GM23338 (cell line): ENCODE results near the gene OR6B3.

Experiments used
- CREB1 ChIP-seq: fragments of 250-450 bp; sonication (Bioruptor Pico); IDR thresholded peaks from 2 replicates; pipeline ENCODE4 v1.5.0; 2020; ENCODE audit warnings: low read depth, mild to moderate bottlenecking, moderate library complexity
- EZH2 ChIP-seq: fragments of 200-600 bp; sonication (generic); IDR thresholded peaks from one replicate; pipeline ENCODE4 v1.8.0; 2017; ENCODE audit warnings: antibody characterized with exemption, mild to moderate bottlenecking, low read depth; ENCODE audit not compliant: unreplicated experiment
- EZH2phosphoT487 ChIP-seq: fragments of 200-600 bp; sonication (generic); IDR thresholded peaks from one replicate; pipeline ENCODE4 v1.8.1; 2018; ENCODE audit warnings: antibody characterized with exemption; ENCODE audit not compliant: unreplicated experiment
- POLR2AphosphoS5 ChIP-seq: IDR thresholded peaks from 2 replicates; pipeline ENCODE4 v1.6.1; 2016; ENCODE audit warnings: antibody characterized with exemption, low read depth
- ZNF114 ChIP-seq: fragments of 250-450 bp; sonication (Bioruptor Pico); IDR thresholded peaks from 2 replicates; pipeline ENCODE4 v1.5.0; 2020; ENCODE audit warnings: mild to moderate bottlenecking, moderate library complexity
- TF ChIP-seq, protein P1 (sequence below), 2 experiments: fragments of 200-600 bp in 1 of 2; sonication (generic) in 1 of 2; conservative IDR thresholded peaks; 2 replicates each; pipeline versions ENCODE4 v1.5.1 to v1.6.1; 2016 to 2017; ENCODE audit warnings: antibody characterized with exemption in 2 of 2, low read depth in 2 of 2, mild to moderate bottlenecking in 2 of 2, moderate library complexity in 1 of 2

DNA sequence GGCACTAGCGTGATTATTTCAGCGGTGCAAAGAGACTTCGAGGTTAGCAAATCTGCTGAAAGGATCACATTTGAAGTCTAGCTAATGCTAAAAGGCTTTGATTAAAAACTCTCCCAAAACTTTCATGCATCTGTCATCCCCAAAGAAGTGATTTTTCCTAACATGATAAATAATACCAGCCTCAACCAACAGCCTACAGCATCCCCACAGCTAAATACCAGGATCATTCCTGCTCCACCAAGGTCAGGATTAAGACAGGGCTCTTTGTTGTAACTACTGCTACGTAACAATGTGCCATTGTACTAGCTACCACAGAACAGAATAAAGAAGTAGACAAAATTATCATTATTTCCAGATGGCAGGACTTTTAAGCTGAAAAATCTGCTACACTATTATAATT lies 1.6 kb downstream of the OR6B3 start:
- TF ChIP-seq EZH2 (no peak), CREB1 (CRISPR knock-in tag) (no peak), ZNF114 (no peak), EZH2phosphoT487 (no peak), POLR2AphosphoS5 (no peak)
- TF ChIP-seq, protein P1, sequence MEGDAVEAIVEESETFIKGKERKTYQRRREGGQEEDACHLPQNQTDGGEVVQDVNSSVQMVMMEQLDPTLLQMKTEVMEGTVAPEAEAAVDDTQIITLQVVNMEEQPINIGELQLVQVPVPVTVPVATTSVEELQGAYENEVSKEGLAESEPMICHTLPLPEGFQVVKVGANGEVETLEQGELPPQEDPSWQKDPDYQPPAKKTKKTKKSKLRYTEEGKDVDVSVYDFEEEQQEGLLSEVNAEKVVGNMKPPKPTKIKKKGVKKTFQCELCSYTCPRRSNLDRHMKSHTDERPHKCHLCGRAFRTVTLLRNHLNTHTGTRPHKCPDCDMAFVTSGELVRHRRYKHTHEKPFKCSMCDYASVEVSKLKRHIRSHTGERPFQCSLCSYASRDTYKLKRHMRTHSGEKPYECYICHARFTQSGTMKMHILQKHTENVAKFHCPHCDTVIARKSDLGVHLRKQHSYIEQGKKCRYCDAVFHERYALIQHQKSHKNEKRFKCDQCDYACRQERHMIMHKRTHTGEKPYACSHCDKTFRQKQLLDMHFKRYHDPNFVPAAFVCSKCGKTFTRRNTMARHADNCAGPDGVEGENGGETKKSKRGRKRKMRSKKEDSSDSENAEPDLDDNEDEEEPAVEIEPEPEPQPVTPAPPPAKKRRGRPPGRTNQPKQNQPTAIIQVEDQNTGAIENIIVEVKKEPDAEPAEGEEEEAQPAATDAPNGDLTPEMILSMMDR (conservative IDR thresholded peaks at IDR 0.05; ENCODE audit: low read depth in 2 of 2) = no peak
